Stimulated activated CD8-positive, alpha-beta memory T cell treated with anti-CD3 and anti-CD28 coated beads, Interleukin-4, amount 100 ng/mL, for 24 hours (primary cell): ENCODE measurements around the gene ZBTB20.
"Not testable (repeated sequence)": the region's sequence is repeated elsewhere in the genome, so short reads cannot be mapped to it uniquely, and the experiment has no call there.

Source experiments
- DNase-seq: peaks from one replicate; pipeline ENCODE4 v3.0.0-alpha.2; 2020; ENCODE audit warnings: low read depth

Gene ZBTB20

GRCh38 chr3:115146418-115147328, at the start of gene ZBTB20:
Gene ZBTB20 (minus strand): TSS chr3:115147288.
- peak; percentile 59 for DNase-seq

- DNase-seq: no peak
Measured at GRCh38 chr3:115194476-115194875, 47.4 kb upstream of the ZBTB20 start.

- DNase-seq: no peak
Measured at GRCh38 chr3:115190747-115191146, 43.7 kb upstream of the ZBTB20 start.

- DNase-seq: no peak
Measured at GRCh38 chr3:115187149-115187757, 40.2 kb upstream of the ZBTB20 start.

DNA sequence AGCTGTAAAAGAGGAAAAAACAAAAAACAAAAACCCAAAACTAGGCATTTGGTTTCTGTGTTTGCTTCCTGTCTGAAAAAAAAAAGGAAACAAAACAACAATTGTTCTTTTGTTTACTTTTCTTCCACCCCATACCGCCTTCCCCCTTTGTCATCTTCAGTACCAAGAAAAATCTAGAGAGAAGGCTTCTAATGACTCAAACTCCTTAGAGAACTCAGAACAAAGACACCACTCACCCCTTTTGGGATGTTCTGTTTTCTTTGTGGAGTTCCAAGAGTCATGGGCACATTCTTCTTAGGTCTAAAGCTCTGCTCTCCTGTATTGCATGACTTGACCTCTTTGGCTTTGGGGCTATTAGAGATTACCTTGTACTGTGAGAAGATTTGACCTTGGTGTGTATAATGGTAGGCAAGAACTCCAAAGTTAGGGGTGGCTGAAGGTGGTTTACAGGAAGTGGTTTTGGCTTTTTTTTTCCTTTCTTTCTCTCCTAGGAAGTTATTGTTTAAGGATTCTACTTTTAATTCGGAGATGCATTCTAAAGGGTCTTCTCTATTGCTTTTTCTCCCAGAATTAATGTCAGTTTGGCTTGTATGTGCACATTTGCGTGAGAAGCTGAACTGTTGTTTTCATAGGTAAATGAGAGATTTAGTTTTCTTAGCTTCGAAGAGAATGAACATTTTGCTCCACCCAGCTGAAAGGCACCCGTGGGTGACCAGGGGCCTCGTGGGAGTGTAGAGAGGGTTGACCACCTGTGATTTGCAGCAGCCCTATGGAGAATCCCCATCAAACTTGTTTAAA, 39.5 kb upstream of the ZBTB20 start:
- no peak for DNase-seq

GRCh38 chr3:115184859-115185572, 37.9 kb upstream of the ZBTB20 start:
- DNase-seq: not testable (repeated sequence)

DNA sequence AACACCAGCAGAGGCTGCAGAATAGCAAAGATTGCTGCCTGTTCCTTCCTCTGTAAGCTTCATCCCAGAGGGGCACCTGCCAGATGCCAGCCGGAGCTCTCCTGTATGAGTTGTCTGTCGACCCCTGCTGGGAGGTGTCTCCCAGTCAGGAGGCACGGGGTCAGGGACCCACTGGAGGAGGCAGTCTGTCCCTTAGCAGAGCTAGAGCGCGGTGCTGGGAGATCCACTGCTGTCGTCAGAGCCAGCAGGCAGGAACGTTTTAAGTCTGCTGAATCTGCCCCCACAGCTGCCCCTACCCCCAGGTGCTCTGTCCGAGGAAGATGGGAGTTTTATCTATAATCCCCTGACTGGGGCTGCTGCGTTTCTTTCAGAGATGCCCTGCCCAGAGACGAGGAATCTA, 31.8 kb upstream of the ZBTB20 start:
- DNase-seq: not testable (repeated sequence)

DNA sequence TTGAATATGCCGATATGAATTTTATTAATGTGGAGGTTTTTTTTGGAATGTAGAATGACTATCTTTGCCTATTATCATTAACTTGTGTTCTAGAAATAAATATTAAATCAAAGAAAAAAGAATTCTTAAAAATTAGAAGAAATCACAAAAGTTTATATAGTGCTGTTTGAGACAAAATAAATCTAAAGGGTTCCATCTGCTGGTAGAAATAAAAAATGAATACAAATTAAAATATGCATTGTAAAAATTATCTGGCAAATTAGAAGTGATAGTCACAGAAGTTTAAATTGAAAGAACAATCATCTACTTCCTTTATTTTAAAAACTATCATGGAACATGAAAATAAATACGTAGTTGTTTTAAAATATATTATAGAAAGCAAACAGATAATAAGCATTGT, 22.7 kb upstream of the ZBTB20 start:
- no peak for DNase-seq

- no peak for DNase-seq
Measured at GRCh38 chr3:115165701-115166100, 18.6 kb upstream of the ZBTB20 start.

- no peak for DNase-seq
Measured at GRCh38 chr3:115165266-115165665, 18.2 kb upstream of the ZBTB20 start.

GRCh38 chr3:115164374-115165221, 17.5 kb upstream of the ZBTB20 start:
- DNase-seq: no peak

DNA sequence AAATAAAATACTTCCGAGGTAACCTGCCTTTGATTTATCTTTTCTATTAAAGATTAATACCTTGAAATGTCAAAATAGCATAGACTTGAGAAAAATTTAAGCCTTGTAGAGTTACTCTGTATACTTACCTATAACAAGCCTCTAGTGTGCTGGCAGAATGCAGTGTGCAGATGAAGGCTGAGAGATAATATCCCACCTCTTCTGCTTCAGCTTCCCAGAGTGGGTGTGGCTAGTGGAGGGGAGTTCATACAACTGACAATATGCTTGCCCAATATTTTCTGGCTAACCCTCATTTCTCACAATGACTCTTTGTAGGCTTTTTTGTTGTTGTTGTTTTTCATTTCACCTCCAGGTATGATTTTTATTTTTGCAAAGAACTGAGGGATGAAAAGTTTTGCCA, 15.7 kb upstream of the ZBTB20 start:
- no peak for DNase-seq

DNA sequence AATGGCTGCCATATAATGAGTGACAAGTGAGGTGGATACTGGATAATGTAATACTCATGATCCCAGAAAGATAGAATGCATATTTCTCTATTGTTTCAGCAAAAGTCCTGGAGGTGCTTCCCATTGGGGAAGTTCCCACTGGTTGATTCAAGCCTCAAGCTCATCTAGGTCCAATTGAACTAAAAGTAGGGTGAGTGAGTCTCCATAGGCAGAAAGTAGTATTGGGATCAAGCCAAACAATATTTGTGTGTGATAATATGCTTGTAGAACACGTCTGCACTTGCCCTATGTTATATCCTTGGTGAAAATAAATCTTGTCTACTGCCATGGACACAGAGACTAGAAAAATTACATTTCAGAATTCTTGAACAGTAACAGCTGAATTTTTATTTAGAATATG, 14.8 kb upstream of the ZBTB20 start:
- DNase-seq: no peak

GRCh38 chr3:115161168-115161834, 14.2 kb upstream of the ZBTB20 start:
- DNase-seq: no peak

GRCh38 chr3:115160295-115160694, 13.2 kb upstream of the ZBTB20 start:
- no peak for DNase-seq

GRCh38 chr3:115156046-115156654, 9.1 kb upstream of the ZBTB20 start:
- DNase-seq: no peak

DNA sequence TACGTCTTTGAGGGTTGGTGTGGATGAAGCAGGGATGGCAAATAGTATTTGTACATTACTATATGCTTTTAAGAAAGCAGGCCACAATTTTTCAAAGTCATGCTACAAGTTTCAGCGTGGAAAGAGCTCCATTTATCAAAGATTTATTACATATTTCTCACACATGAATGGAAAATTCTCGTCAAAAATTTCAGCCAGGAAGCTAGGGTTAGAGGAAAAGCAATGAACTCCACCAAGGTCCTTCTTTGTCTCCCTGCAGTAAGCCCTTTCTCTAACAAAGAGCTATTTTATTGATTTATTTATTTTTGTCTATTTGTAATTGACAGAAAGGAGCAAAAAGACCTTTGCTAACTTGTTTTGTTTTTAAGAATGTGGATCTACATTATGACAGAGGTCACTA, 7.5 kb upstream of the ZBTB20 start:
- no peak for DNase-seq

GRCh38 chr3:115151921-115152320, 4.8 kb upstream of the ZBTB20 start:
- DNase-seq: no peak

GRCh38 chr3:115148142-115148790, 1.2 kb upstream of the ZBTB20 start:
- no peak for DNase-seq
